Mucosa of rectum (tissue), 2 donors: ENCODE results near the gene MAP1LC3B2.

Source experiments
- H3K27ac ChIP-seq, 2 donors: one replicate each; pipeline ENCODE4 v1.7.0; 2013; ENCODE audit warnings: inconsistent platforms in 2 of 2, low read depth in 2 of 2, low read length in 2 of 2
- H3K27me3 ChIP-seq, 2 donors: one replicate each; pipeline ENCODE4 v1.7.0; 2013; ENCODE audit warnings: low read length in 2 of 2; ENCODE audit not compliant: control insufficient read depth in 2 of 2, insufficient read depth in 2 of 2
- H3K36me3 ChIP-seq, 2 donors: one replicate each; pipeline ENCODE4 v1.7.0; 2013; ENCODE audit warnings: low read length in 2 of 2; ENCODE audit not compliant: control insufficient read depth in 2 of 2, insufficient read depth in 2 of 2
- H3K4me1 ChIP-seq, 2 donors: one replicate each; pipeline ENCODE4 v1.7.0; 2013; ENCODE audit warnings: low read length in 2 of 2, mild to moderate bottlenecking in 1 of 2; ENCODE audit not compliant: control insufficient read depth in 2 of 2, insufficient read depth in 2 of 2
- H3K4me3 ChIP-seq, 2 donors: one replicate each; pipeline ENCODE4 v1.7.0; 2013; ENCODE audit warnings: low read length in 2 of 2
- H3K9ac ChIP-seq, 2 donors: one replicate each; pipeline ENCODE4 v1.7.0; 2013; ENCODE audit warnings: low read length in 2 of 2, low read depth in 1 of 2, mild to moderate bottlenecking in 1 of 2
- H3K9me3 ChIP-seq, 2 donors: one replicate each; pipeline ENCODE4 v1.7.0; 2013; ENCODE audit warnings: low read length in 2 of 2; ENCODE audit not compliant: control insufficient read depth in 2 of 2
- donor health status: healthy.
- donor health status: Normal muscosa, but diverticular disease.

The MAP1LC3B2 gene

DNA sequence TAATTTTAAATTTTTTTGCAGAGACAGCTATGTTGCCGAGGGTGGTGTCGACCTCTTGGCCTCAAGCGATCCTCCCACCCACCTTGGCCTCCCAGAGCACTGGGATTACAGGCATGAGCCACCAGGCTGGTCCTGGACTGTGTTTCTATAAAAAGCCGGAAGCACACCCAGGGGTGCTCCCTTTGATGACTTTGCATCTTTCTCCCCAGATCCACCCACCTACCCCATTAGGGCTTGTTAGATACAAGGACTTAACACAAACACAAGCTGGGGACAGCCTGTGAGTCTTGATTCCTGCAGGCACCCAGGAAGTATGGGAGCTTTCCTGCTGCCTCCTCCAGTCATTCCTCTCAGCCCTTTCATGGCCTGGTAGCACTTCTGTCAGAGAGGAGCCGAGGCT, 67.0 kb downstream of the MAP1LC3B2 start:
- H3K9me3 ChIP-seq: no peaks in the 10 kb centered on the region
- no peak overlapping the region for H3K27ac ChIP-seq
- no peaks in the 10 kb centered on the region for H3K27me3 ChIP-seq

More for the DNA sequence above, 67.0 kb downstream of the MAP1LC3B2 start:
- Histone ChIP-seq H3K4me3 (no peak overlapping the region), H3K4me1 (no peaks in the 10 kb centered on the region), H3K36me3 (no peaks in the 10 kb centered on the region), H3K9ac (no peak overlapping the region)
